Stimulated activated CD8-positive, alpha-beta memory T cell treated with anti-CD3 and anti-CD28 coated beads, Interleukin-7, amount 100 ng/mL, for 24 hours (primary cell): ENCODE measurements around the gene MMD.
"Not testable (repeated sequence)": the region's sequence is repeated elsewhere in the genome, so short reads cannot be mapped to it uniquely, and the experiment has no call there.

Experiments used
- DNase-seq: peaks from one replicate; pipeline ENCODE4 v3.0.0-alpha.2; 2020; ENCODE audit warnings: low read depth

MMD gene

DNA sequence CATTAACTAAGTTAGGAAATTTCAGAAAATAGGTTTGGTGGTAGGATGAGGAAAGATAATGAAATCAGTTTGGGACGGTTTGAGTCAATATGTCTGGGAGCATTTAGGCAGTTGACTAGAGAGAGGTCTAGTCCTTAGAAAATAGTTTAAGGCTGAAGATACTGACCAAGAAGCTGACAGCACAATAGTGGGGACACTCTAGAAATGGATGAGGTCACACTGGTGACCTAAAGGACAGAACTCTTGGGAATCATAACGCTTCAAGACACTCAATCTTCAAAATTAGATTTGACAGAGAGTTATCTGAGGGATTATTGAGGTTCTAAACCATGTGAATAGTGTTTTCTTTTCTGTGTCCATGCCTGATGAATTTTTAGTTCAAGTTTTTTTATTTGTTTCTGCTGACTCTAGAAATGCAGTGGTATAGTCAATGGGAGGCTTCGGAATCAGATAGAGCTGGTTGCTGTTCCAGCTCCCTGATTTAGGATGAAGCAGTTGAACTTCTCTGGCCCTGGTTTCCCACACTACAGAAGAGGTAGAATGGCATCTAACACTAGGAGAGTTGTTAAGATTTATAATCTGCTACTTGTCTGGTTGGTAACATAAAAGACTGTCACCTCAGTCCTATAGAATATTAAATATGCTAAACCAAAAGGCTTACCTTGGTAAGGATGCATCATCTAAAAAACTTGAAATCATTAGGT, 29.7 kb downstream of the MMD start:
- DNase-seq = no peak

DNA sequence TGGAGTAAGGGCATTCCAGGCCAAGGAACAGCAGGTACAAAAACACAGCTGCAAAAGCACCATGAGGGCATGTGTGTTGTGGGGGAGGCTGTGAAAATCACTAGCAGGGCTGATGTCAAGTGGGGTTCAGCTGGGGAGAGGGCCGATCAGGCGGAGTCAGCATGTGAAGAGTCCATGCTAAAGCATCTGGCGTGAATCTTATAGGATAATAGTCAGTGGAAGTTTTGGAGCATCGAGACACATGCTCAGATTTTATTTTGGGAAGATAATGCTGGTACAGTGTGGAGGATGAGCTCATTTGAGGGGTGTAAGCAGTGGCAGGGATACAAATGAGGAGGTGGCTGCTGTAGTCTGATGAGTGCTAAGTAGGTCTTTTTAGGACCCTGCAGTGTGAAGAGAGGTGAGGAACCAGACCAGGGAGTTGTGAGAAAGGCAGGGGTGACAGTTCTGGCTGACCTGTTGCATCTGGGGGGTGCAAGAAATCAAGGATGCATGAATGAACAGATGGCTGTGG, 30.3 kb downstream of the MMD start:
- no peak for DNase-seq

DNA sequence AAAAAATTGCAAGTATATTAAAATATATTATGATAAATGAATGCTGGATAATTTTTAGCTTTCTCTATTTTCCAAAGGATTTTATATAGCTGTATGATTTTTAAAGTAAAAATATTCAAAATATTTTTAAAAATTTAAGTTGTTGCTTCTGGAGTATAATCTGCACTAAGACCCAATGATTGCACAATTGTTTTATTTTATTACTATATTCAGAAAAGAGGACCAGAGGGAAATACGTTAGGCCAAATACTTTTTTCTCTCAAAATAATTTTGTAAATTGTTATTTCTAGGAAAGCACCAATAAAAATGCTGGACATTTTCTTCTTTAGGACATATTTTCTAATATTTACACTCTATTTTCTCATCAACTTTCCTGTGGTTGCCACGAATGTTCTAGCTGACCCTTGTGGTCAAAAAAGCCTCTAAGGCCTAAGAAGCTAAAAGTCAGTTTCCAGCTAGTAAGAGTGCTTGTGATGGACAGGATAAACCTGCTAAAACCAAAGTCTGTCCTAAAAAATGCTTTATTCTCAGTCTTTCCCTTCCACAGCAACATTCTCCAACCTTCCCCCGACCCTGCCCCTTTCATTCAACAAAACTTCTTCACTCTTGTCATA, 31.2 kb downstream of the MMD start:
- no peak for DNase-seq

DNA sequence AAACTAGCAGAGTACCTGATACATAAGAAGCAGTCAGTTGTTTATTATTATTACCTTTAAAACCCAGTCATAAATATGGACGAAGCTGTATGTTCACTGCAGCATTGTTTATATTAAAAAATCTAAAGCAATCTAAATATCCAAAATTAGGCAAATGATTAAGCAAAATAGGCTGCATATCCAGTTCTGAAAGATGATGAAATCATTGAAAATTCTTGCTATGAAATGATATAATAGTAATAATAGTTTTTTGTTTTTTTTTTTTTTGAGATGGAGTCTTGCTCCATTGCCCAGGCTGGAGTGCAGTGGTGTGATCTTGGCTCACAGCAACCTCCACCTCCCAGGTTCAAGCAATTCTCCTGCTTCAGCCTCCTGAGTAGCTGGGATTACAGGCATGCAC, 31.9 kb downstream of the MMD start:
- DNase-seq = not testable (repeated sequence)

DNA sequence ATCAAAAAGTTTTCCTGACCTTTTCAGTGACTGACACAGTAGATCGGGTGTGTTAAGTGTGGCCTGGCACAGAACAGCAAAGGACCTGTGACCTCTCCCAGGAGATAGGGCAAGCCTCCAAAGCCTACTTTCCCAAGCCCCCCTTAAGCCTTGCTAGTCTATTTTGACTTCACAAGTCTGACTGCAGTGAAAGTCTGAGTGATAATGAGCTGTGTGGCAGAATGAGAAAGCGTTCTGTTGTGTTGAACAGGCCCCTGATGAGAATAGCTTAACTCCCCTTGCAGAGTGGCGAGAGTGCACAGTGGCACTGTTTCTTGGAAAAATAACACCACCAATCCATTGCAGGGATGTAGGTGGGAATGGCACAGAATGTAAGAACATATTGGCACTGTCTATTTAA, 32.8 kb downstream of the MMD start:
- no peak for DNase-seq

DNA sequence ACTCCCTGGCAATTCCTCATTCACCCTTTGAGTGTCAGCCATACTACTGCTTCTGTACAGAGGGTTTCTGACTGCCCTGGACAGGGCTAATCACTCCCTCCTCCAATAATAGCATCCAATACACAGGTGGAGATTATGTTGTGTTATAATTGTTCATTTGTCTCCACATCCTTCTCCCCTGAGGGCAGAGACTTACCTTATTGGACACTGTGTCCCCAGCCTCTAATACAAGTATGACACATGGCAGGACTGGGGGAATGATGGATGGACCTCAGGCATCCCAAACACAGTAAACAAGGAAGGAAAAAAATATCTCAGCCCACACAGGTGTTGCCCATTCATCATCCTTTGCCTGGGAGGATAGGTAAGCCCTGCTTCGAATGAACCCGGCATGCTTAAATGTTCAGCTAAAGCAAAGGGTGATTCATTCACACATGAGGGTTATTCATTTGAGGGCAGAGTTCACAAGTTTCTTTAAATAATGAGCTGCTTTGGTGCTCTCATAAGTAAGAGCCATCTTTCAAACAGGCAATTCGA, 34.8 kb downstream of the MMD start:
- DNase-seq = no peak

DNA sequence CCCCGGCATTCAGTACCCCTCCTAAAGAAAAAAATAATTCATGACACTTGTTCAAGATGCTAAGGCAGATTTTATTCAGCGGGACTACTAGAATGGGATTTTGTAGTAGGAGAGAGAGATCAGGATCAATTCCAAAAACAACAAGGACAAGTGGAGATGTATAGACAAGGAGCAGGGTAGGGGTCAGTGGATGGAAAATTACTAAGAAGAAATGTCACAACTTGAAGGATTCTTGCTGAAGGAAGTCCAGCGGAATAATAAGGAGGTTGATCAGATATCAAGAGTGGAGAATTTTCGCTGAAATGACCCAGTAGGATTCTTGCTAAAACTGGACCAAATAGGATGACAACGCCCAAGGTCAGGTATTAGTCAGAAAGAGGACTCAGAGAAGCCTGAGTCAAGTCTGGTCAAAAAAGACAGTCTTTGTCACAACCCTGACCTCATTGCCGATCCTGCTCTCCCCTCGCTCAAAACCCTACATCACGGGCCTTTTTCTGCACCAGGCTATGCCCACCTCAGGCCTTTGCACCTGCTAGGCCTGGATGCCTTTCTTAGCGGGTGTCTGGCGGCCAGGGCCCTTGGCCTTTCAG, 36.9 kb downstream of the MMD start:
- DNase-seq = no peak

DNA sequence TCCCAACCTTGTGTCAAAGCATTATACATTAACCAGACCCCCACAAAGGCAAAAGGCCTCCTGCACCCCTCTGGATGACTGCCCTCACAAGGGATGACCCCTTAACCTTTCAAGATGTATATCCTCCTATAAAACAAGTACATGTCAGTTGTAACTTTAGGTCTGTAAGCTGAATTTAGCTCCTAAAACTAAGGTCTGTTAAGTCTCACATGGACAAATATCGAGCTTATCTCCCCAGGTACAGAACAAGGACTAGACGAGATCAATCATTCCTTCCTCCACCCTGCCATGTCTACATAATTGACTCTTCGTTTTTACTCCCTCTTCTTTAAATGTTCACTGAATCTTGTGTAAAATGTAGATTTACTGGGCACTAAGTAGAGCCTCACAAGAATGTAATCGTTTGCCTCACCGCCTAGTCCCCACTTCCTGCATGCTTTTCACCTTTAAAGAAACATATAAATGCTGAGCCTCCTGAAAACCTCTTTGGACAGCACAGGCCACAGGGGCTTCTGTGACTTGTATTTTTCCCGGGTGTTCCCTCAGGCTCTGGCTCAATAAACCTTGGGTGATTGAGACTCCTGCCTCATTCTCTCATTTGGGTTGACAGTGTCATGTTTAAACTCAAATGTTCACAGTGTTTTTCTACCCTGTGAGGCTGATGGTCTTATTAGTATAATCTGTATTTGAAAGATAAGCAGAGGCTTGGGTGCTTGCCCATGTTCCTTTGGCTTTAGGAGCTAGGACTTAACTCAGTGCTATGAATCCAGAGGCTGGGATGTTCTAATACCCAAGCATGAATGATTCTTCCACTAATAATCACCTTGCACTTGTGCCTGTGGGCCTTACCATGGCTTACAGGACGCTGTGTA, 37.6 kb downstream of the MMD start:
- DNase-seq = no peak

DNA sequence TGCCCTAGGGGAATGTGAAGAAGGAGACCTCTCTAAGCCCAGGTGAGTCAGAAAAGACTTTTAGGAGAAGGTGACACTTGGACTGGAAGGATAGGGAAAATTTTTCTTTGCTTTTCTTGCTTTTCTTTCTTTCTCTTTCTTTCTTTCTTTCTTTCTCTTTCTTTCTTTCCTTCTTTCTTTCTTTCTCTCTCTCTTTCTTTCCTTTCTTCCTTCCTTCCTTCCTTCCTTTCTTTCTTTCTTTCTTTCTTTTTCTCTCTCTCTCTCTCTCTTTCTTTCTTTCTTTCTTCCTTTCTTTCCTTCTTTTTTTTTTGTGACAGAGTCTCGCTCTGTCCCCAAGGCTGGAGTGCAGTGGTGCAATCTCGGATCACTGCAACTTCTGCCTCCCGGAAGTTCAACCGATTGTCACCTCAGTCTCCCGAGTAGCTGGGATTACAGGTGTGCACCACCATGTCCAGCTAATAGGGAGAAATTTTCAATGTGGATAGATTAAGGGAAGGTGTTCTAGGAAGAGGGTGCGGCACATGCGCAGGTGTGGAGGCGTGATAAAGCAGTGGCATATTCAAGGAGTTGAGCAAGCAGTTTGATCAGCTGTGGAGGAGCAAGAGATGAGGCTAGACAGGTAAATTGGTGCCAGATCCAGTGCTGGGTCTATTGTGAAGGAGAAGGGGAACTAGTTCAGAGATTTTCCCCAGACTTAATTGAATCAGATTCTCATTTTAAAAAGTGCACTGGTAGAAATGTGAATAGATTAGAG, 40.4 kb downstream of the MMD start:
- DNase-seq = no peak

DNA sequence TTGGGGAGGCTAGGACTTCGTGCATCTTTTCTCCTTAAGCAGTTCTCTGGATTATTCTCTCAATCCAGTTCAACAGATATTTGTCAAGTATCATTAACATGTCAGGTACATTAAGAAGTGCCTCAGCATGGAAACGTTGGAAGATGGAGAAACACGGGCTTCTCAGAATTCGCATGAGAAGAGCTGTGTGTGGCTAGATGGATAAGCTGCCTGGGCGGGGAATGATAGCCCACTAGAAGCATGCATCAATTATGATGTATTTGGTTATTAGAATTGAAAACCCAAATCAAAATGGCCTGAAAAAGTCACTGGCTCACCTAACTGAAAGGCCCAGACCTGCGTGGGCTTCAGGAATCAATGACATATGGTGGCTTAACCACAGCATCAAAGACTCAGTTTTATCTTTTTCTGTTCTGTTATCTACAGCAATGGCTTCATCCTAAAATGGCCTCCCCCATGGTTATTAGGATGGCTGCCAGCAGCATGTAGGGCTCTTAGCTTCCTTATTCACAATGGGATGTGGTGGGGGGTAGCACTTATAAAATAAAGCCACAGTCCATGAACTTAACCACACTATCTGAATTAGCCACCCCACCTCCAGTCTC, 43.9 kb downstream of the MMD start:
- no peak for DNase-seq

DNA sequence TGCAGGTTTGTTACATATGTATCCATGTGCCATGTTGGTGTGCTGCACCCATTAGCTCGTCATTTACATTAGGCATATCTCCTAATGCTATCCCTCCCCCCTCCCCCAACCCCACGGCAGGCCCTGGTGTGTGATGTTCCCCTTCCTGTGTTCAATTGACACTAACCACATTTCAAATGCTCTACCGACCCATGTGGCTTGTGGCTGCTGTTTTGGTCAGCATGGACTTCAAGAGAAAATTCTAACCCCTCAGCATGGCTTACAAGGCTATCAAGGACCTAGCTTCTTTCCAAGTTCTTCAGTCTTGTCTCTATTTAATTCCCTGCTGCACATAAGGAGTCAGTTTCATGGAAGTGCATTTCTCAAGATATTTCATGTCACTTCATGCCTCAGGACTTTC, 52.9 kb downstream of the MMD start:
- no peak for DNase-seq

DNA sequence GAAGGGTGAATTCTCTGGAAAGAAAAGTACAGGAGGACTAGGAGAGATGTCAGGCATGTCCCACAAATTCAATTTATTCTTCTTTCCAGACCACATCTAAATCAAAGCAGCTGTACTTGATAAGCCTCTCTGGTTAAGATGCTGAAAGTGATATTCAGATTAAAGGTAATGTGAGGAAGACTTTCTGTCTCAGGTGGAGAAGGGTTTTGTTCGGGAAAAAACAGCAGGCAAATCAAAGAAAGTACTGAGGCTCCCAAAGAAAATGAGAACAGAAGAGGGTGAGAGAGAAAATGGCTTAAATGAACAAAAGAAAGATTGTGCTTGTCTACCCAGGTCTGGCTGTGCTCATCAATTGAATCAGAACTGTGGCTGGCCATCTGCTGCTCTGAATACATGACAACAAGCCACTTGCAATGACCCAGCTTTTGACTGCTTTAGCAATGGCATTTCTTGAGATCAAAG, 55.6 kb downstream of the MMD start:
- no peak for DNase-seq

DNA sequence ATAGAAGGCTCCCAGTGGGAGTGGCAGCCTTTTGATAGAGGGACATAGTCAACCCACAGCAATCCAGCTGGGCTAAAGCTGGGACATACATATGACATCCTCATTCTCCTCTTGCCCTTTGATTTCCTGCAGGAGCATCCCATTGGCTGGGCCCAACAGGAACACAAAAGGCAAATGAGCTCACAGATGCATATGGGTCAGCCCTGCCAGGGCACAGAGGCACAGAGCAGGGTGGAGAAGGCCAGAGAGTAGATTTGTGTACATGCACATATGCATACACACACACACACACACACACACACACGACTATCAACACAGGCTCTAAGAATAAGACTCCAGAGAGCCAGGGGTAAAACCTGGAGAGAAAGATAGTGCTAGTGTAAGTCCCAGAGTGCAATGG, 58.6 kb downstream of the MMD start:
- no peak for DNase-seq

DNA sequence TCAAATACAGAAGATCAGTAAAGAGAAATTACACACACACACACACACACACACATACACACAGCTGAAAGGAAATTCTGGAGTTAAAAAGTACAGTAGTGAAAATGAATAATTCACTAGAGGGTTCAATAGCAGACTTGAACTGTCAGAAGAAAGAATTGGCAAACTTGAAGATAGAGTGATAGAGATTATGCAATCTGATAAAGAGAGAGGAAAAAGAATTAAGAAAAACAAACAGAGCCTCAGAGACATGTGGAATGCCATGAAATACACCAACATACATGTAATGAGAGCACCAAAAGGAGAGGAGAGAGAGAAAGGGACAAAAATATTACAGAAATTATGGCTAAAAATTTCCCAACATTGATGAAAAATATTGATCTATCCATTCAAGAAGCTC, 60.7 kb downstream of the MMD start:
- DNase-seq = no peak

DNA sequence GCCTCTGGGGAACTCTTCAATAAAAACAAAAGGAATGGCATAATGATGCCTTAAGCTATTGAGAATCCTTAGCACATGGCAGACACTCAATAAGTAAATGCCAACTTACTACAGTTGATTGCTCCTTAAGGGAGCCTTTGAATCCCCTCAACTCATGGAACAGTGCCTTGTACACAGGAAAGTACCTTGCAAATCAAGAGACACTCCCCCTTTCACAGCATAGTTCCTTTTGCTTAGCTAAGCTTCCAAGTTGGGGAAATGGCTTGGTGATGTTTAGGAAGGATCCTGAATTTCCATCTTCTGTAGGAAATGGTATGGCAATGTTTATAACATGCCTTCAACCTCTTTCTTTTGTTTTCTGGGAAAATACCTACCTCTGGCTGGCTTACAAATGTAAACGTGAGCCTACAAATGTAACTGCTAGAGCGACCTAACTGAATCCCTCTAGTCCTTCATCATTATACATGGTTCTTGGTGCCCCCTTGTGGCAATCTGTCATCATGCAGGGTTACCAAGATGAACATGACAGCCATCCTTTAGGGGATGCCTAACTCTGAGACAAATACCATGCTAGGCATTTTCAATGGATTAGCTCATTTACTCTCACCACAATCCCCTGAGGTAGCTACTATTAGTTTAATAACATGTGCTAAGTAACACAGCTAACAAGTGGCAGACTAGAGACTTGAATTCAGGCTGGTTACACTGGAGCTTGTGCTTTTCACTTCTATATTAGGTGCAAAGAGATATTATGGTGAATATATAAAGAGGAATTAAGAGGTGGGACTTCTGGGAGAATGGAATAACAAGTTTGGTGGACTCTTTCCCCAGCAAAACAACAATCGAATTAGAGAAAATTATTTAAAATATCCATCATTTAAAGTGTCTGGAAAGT, 65.0 kb downstream of the MMD start:
- DNase-seq = peak; percentile 37

DNA sequence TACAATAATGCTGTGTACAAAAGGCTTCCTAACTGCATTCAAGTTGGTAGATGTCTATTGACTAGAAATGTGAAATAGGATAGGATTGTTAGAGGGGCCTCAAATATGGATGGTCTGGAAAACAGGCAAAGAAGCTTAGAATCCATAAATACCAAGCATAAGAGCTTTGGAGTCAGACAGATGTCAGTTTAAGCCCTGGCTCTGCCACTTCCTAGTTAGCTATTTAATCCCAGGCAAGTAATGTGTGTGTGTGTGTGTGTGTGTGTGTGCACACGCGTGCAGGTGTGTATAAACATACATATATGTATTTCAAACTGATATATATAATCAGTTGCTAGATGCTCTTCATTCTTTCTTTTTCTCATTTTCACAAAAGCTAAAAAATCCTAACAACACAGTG, 66.7 kb downstream of the MMD start:
- no peak for DNase-seq

DNA sequence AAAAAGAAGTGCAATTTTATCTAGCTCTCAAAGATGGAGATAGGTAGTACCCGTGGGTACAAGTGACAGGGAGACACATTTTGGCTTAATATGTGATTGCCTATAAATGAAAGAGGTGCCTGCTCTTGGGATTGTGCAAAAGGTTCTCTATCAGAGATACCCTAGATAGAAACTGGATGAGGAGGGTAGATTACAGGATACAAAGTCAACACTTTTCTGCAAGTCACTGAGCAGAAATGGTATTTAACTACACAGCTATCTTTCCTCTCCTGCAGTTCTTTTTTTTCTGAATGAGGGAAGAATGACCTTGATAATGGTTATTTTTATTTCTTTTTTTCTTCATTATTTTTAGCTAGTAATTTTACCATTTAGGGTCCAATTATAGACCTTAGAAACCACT, 67.6 kb downstream of the MMD start:
- no peak for DNase-seq

DNA sequence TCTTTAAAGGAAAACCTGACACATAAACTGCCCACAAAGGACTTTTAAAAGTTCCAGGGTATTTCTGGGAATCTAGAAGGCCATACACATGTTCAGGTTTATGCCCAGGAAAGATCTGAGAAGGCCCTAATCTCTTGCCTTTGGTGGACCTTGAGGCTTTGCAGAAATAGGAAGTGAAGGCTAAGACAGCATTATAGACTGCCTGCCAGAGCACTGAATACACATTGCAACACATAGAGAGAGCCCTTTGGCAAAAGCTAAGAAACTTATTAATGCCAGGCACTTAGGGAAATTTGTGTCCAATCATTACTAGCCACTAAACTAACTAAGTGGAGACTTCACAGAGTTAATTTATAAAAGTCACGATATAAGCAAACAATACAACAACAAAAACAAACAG, 70.4 kb downstream of the MMD start:
- DNase-seq = no peak

DNA sequence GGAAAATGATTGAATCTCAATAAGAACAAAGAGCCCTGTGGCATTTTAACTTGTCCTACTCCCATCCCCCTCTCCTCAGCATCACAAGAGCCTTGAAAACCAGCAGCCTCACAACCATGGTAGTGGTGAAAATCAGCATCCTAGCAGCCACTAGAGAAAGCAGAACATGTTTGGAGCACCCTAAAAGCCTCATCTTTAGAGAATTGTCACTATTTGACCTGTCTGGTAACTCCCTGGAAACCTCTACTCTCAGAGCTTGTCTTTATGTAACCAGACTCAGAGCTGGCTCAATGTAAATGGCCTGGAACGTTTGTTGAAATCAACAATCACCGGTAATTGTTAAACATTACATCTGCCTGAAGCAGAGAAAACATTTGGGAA, 70.8 kb downstream of the MMD start:
- DNase-seq = no peak

DNA sequence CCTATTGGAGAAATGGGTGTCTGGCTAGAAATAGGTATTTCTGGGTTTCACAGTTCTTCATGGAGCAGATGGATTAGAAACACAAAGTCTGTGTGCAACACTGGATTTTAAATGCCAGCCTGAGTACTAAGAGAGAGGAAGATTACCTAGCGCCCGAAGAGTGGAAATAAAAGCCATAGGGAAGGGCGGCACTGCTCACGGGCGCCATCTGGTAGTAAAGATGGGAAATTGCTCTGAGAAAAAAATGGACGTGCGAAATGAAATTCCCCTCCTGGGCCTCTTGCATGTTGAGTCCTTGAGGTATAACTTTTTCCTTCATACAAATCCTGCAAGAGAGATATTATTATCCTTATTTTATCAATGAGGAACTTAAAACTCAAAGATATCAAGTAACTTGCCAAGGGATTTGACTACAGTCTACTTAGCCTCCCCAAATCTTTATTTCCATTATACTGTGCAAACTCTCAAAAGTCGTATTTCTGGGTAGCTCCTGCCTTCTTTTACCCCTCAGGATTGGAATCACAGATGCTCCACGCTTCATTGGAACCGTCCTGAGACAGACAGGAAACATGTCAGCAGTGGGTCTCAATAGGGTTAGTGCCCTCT, 72.8 kb downstream of the MMD start:
- no peak for DNase-seq
